Testis (tissue), 3 donors: ENCODE results near the gene BAX. TPM values are rescaled to one million over a fixed set of nuclear protein-coding genes. Genes with fewer than 3 reads are reported as not detected.

Source experiments
- DNase-seq: peaks from one replicate; pipeline ENCODE4 v3.0.0-alpha.2; 2019
- H3K27ac ChIP-seq, 2 donors: fragments of 200-600 bp; sonication (generic); one replicate each; pipeline ENCODE4 v1.5.1; 2019
- H3K27me3 ChIP-seq: fragments of 200-600 bp; sonication (generic); one replicate; pipeline ENCODE4 v1.5.1; 2019
- H3K36me3 ChIP-seq: fragments of 200-600 bp; sonication (generic); one replicate; pipeline ENCODE4 v1.5.1; 2017; ENCODE audit warnings: low read depth; ENCODE audit errors: missing control alignments
- H3K4me1 ChIP-seq: fragments of 200-600 bp; sonication (generic); one replicate; pipeline ENCODE4 v1.5.1; 2019
- H3K4me3 ChIP-seq, 2 donors: fragments of 200-600 bp; sonication (generic); one replicate each; pipeline ENCODE4 v1.5.1; 2017 to 2019
- H3K9me3 ChIP-seq: fragments of 200-600 bp; sonication (generic); one replicate; pipeline ENCODE4 v1.5.1; 2017
- POLR2A ChIP-seq: fragments of 450-650 bp; IDR thresholded peaks from one replicate; pipeline ENCODE4 v1.6.1; 2017; ENCODE audit warnings: antibody characterized with exemption, mild to moderate bottlenecking, moderate library complexity
- WGBS, 2 donors: methylation state at CpG; one replicate each; pipeline ENCODE4 v1.1.5; 2018; 5-methylcytosine and 5-hydroxymethylcytosine counted together
- intact Hi-C: fragments of 100-400 bp; cut with DNase I; formaldehyde crosslinking; loops from one replicate; pipeline ENCODE4 v1.15.1; 2023; ENCODE audit warnings: low total_unique reads
- microRNA-seq, 2 donors: library from miRNA; unstranded; fragments of <30 nt; microRNA quantifications; one replicate each; pipeline ENCODE4, GENCODE V29; 2016; ENCODE audit warnings: borderline number of aligned reads in 2 of 2, borderline replicate concordance in 1 of 2
- polyA plus RNA-seq: library from polyadenylated mRNA; stranded (reverse); fragments of 350-450 nt; fragmentation: Illumina TruSeq; extraction: RNeasy Lipid Tissue Mini Kit (QIAGEN cat#74804); gene quantifications from one replicate; pipeline ENCODE4 v1.2.3, GENCODE V29; 2014; ENCODE audit warnings: low read depth, low replicate concordance; ENCODE audit not compliant: insufficient read depth
- small RNA-seq, 2 donors: library from RNA; depleted of rRNA; stranded (forward); fragments of <200 nt; gene quantifications; one replicate each; pipeline ENCODE3, GENCODE V24; 2016
- total RNA-seq, 2 donors: library from RNA; depleted of rRNA; stranded (reverse); fragments of >200 nt; gene quantifications; one replicate each; pipeline ENCODE4 v1.2.3, GENCODE V29; 2016
- TF ChIP-seq, protein P1 (sequence below), 3 experiments: fragments of 450-650 bp in 2 of 3; fragments of 200-600 bp in 1 of 3; sonication (generic) in 1 of 3; IDR thresholded peaks; one replicate each; pipeline ENCODE4 v1.5.1; 2016 to 2019; ENCODE audit warnings: antibody characterized with exemption in 3 of 3, mild to moderate bottlenecking in 2 of 3, moderate library complexity in 1 of 3

BAX gene
- total and polyA plus RNA-seq, 3 donors from 2014 or later, result 48.7 to 52.1 (median 50.1) TPM

GRCh38 chr19:49006905-49007304, 52.2 kb downstream of the BAX start:
- H3K9me3 ChIP-seq, result no peaks in the 10 kb centered on the region
- no peak overlapping the region for H3K4me3 ChIP-seq
- no peak for TF ChIP-seq POLR2A
- TF ChIP-seq, protein P1, sequence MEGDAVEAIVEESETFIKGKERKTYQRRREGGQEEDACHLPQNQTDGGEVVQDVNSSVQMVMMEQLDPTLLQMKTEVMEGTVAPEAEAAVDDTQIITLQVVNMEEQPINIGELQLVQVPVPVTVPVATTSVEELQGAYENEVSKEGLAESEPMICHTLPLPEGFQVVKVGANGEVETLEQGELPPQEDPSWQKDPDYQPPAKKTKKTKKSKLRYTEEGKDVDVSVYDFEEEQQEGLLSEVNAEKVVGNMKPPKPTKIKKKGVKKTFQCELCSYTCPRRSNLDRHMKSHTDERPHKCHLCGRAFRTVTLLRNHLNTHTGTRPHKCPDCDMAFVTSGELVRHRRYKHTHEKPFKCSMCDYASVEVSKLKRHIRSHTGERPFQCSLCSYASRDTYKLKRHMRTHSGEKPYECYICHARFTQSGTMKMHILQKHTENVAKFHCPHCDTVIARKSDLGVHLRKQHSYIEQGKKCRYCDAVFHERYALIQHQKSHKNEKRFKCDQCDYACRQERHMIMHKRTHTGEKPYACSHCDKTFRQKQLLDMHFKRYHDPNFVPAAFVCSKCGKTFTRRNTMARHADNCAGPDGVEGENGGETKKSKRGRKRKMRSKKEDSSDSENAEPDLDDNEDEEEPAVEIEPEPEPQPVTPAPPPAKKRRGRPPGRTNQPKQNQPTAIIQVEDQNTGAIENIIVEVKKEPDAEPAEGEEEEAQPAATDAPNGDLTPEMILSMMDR (IDR thresholded peaks at IDR 0.05), result no peak
- no peaks in the 10 kb centered on the region for H3K36me3 ChIP-seq
- intact Hi-C loops, result no loop called here
- H3K27me3 ChIP-seq, result no peaks in the 10 kb centered on the region
- no peak overlapping the region for H3K27ac ChIP-seq
- H3K4me1 ChIP-seq, result no peaks in the 10 kb centered on the region
- no peak for DNase-seq
- 96 to 98% methylated on average over 22 of the region's 22 CpGs for WGBS, 2 donors

GRCh38 chr19:49009828-49010227, 55.2 kb downstream of the BAX start:
- no peaks in the 10 kb centered on the region for H3K36me3 ChIP-seq
- TF ChIP-seq, protein P1 (IDR thresholded peaks at IDR 0.05), result no peak
- no peak for TF ChIP-seq POLR2A
- no peaks in the 10 kb centered on the region for H3K4me1 ChIP-seq

GRCh38 chr19:49010453-49010852, 55.8 kb downstream of the BAX start:
- 86 to 93% methylated on average over 13 to 18 of the region's 18 CpGs for WGBS, 2 donors
- Histone ChIP-seq H3K4me1 (no peaks in the 10 kb centered on the region), H3K9me3 (no peaks in the 10 kb centered on the region), H3K4me3 (no peak overlapping the region), H3K27me3 (no peaks in the 10 kb centered on the region), H3K27ac (no peak overlapping the region), H3K36me3 (no peaks in the 10 kb centered on the region)
- TF ChIP-seq, protein P1 (IDR thresholded peaks at IDR 0.05), result no peak
- TF ChIP-seq POLR2A, result no peak
- intact Hi-C loops, result no loop called here
- no peak for DNase-seq

More at GRCh38 chr19:49009828-49010227, 55.2 kb downstream of the BAX start:
- H3K27me3 ChIP-seq, result no peaks in the 10 kb centered on the region
- H3K4me3 ChIP-seq, result no peak overlapping the region
- no peak for DNase-seq
- no peak overlapping the region for H3K27ac ChIP-seq
- no peaks in the 10 kb centered on the region for H3K9me3 ChIP-seq
- WGBS, 2 donors, result 96 to 98% methylated on average over 8 to 18 of the region's 18 CpGs
- intact Hi-C loops, result no loop called here

DNA sequence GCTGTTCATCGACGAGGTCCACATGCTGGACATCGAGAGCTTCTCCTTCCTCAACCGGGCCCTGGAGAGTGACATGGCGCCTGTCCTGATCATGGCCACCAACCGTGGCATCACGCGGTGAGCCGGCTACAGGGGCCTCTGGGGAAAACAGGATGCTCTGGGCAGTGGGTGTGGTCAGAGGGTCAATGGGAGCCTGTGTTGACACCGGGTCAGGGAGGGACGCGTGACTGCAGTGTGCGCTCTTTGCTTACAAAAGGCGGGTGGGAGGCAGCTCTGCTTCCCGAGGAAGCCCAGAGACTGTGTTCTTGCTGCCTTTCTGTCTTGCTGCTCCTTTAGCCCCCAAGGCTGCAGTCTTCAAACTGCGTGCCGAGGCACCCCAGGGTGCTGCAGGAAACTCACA, 56.5 kb downstream of the BAX start:
- no peak for TF ChIP-seq POLR2A
- TF ChIP-seq, protein P1 (IDR thresholded peaks at IDR 0.05), result no peak
- WGBS, 2 donors, result 93 to 97% methylated on average over 15 to 17 of the region's 17 CpGs
- Histone ChIP-seq H3K27ac (no peak overlapping the region), H3K36me3 (no peaks in the 10 kb centered on the region), H3K27me3 (no peaks in the 10 kb centered on the region), H3K4me1 (no peaks in the 10 kb centered on the region), H3K9me3 (no peaks in the 10 kb centered on the region), H3K4me3 (no peak overlapping the region)
- intact Hi-C loops, result no loop called here
- no peak for DNase-seq

Small RNA genes within 50 kb of the gene (microRNA-seq; reads per million reads assigned to microRNA genes)
- 0 to 2.1 reads per million in 2 donors for gene MIR6798

Small RNA genes within 50 kb of the gene (small RNA-seq; reads per million reads assigned to genes)
- gene AC026803.1 (0 reads per million in 2 donors), gene MIR6798 (0 to 0.19 reads per million in 2 donors)

Other genes starting within 250 kb of the BAX start
- gene MAMSTR, start 235.2 kb upstream of the BAX start, total RNA-seq, result 10 to 100 TPM; 21.8 TPM
- 15.0 TPM for gene MAMSTR, start 235.2 kb upstream of the BAX start, polyA plus RNA-seq
- gene RASIP1, start 214.3 kb upstream of the BAX start, total RNA-seq, result 10 to 100 TPM; 11.2 to 21.4 TPM
- gene RASIP1, start 214.3 kb upstream of the BAX start, polyA plus RNA-seq, result 8.8 TPM
- gene IZUMO1, start 208.0 kb upstream of the BAX start, total RNA-seq, result 10 to 100 TPM; 10.5 to 28.9 TPM
- 32.8 TPM for gene IZUMO1, start 208.0 kb upstream of the BAX start, polyA plus RNA-seq
- 1 to 10 TPM; 2.0 to 3.6 TPM for gene FUT1, start 202.2 kb upstream of the BAX start, total RNA-seq
- gene FUT1, start 202.2 kb upstream of the BAX start, polyA plus RNA-seq, result 5.1 TPM
- not detected for gene FGF21, start 199.4 kb upstream of the BAX start, total RNA-seq
- gene FGF21, start 199.4 kb upstream of the BAX start, polyA plus RNA-seq, result not detected
- gene BCAT2, start 143.8 kb upstream of the BAX start, total RNA-seq, result 10 to 100 TPM; 58.5 to 67.4 TPM
- gene BCAT2, start 143.8 kb upstream of the BAX start, polyA plus RNA-seq, result 38.0 TPM
- gene HSD17B14, start 118.4 kb upstream of the BAX start, total RNA-seq, result 10 to 100 TPM in 1 of 2 donors, 1 to 10 TPM in 1; 5.6 to 11.9 TPM
- gene HSD17B14, start 118.4 kb upstream of the BAX start, polyA plus RNA-seq, result 8.8 TPM
- 10 to 100 TPM; 12.8 to 22.3 TPM for gene PLEKHA4, start 86.3 kb upstream of the BAX start, total RNA-seq
- gene PLEKHA4, start 86.3 kb upstream of the BAX start, polyA plus RNA-seq, result 19.9 TPM
- 10 to 100 TPM; 37.2 to 40.9 TPM for gene PPP1R15A, start 82.5 kb upstream of the BAX start, total RNA-seq
- gene PPP1R15A, start 82.5 kb upstream of the BAX start, polyA plus RNA-seq, result 48.3 TPM
- gene TULP2, start 56.1 kb upstream of the BAX start, total RNA-seq, result 10 to 100 TPM; 24.5 to 55.2 TPM
- gene TULP2, start 56.1 kb upstream of the BAX start, polyA plus RNA-seq, result 72.6 TPM
- 100 to 1,000 TPM; 139 to 208 TPM for gene NUCB1, start 54.6 kb upstream of the BAX start, total RNA-seq
- 136 TPM for gene NUCB1, start 54.6 kb upstream of the BAX start, polyA plus RNA-seq
- 1 to 10 TPM; 2.3 to 2.4 TPM for gene DHDH, start 21.2 kb upstream of the BAX start, total RNA-seq
- 3.1 TPM for gene DHDH, start 21.2 kb upstream of the BAX start, polyA plus RNA-seq
- gene FTL, start 10.4 kb downstream of the BAX start, total RNA-seq, result 100 to 1,000 TPM; 746 to 935 TPM
- gene FTL, start 10.4 kb downstream of the BAX start, polyA plus RNA-seq, result 1,424 TPM
- 10 to 100 TPM; 21.1 to 23.6 TPM for gene GYS1, start 38.4 kb downstream of the BAX start, total RNA-seq
- 13.8 TPM for gene GYS1, start 38.4 kb downstream of the BAX start, polyA plus RNA-seq
- 100 to 1,000 TPM; 299 to 395 TPM for gene RUVBL2, start 39.0 kb downstream of the BAX start, total RNA-seq
- gene RUVBL2, start 39.0 kb downstream of the BAX start, polyA plus RNA-seq, result 528 TPM
- gene LHB, start 62.2 kb downstream of the BAX start, total RNA-seq, result 10 to 100 TPM in 1 of 2 donors, 1 to 10 TPM in 1; 5.5 to 13.9 TPM
- gene LHB, start 62.2 kb downstream of the BAX start, polyA plus RNA-seq, result 4.4 TPM
- gene CGB3, start 69.5 kb downstream of the BAX start, total RNA-seq, result not detected
- not detected for gene CGB3, start 69.5 kb downstream of the BAX start, polyA plus RNA-seq
- 1 to 10 TPM in 1 of 2 donors, under 1 TPM in 1; 0.99 to 3.6 TPM for gene CGB2, start 77.0 kb downstream of the BAX start, total RNA-seq
- 2.5 TPM for gene CGB2, start 77.0 kb downstream of the BAX start, polyA plus RNA-seq
- gene CGB1, start 82.0 kb downstream of the BAX start, total RNA-seq, result 1 to 10 TPM; 2.3 to 2.9 TPM
- gene CGB1, start 82.0 kb downstream of the BAX start, polyA plus RNA-seq, result not detected
- gene CGB5, start 89.0 kb downstream of the BAX start, total RNA-seq, result 1 to 10 TPM in 1 of 2 donors, not detected in 1; 2.4 TPM
- not detected for gene CGB5, start 89.0 kb downstream of the BAX start, polyA plus RNA-seq
- under 1 TPM in 1 of 2 donors, not detected in 1; 0.43 TPM for gene CGB8, start 94.2 kb downstream of the BAX start, total RNA-seq
- not detected for gene CGB8, start 94.2 kb downstream of the BAX start, polyA plus RNA-seq
- 1 to 10 TPM; 3.0 to 3.8 TPM for gene CGB7, start 102.9 kb downstream of the BAX start, total RNA-seq
- gene CGB7, start 102.9 kb downstream of the BAX start, polyA plus RNA-seq, result 1.7 TPM
- under 1 TPM; 0.31 to 0.55 TPM for gene NTF4, start 109.9 kb downstream of the BAX start, total RNA-seq
- 0.49 TPM for gene NTF4, start 109.9 kb downstream of the BAX start, polyA plus RNA-seq
- gene KCNA7, start 117.8 kb downstream of the BAX start, total RNA-seq, result under 1 TPM; 0.25 to 0.39 TPM
- gene KCNA7, start 117.8 kb downstream of the BAX start, polyA plus RNA-seq, result 0.16 TPM
- gene SNRNP70, start 130.6 kb downstream of the BAX start, total RNA-seq, result 100 to 1,000 TPM; 422 to 484 TPM
- 184 TPM for gene SNRNP70, start 130.6 kb downstream of the BAX start, polyA plus RNA-seq
- gene LIN7B, start 159.5 kb downstream of the BAX start, total RNA-seq, result 10 to 100 TPM; 57.6 to 66.2 TPM
- 22.4 TPM for gene LIN7B, start 159.5 kb downstream of the BAX start, polyA plus RNA-seq
- gene C19orf73, start 164.3 kb downstream of the BAX start, total RNA-seq, result 1 to 10 TPM; 4.0 to 8.5 TPM
- 1.5 TPM for gene C19orf73, start 164.3 kb downstream of the BAX start, polyA plus RNA-seq
- 10 to 100 TPM in 1 of 2 donors, 1 to 10 TPM in 1; 9.2 to 13.1 TPM for gene PPFIA3, start 164.7 kb downstream of the BAX start, total RNA-seq
- gene PPFIA3, start 164.7 kb downstream of the BAX start, polyA plus RNA-seq, result 8.8 TPM
- gene HRC, start 200.5 kb downstream of the BAX start, total RNA-seq, result 1 to 10 TPM; 1.8 to 5.4 TPM
- 4.1 TPM for gene HRC, start 200.5 kb downstream of the BAX start, polyA plus RNA-seq
- 10 to 100 TPM; 30.5 to 45.7 TPM for gene TRPM4, start 202.9 kb downstream of the BAX start, total RNA-seq
- gene TRPM4, start 202.9 kb downstream of the BAX start, polyA plus RNA-seq, result 16.0 TPM